Anterior cingulate cortex (tissue), 58 donors: ENCODE data around the gene STUB1.

Source experiments
- DNase-seq, 58 donors: peaks; one replicate each; lab custom pipeline; 2025; lab: John Stamatoyannopoulos, UW

Gene STUB1

DNA sequence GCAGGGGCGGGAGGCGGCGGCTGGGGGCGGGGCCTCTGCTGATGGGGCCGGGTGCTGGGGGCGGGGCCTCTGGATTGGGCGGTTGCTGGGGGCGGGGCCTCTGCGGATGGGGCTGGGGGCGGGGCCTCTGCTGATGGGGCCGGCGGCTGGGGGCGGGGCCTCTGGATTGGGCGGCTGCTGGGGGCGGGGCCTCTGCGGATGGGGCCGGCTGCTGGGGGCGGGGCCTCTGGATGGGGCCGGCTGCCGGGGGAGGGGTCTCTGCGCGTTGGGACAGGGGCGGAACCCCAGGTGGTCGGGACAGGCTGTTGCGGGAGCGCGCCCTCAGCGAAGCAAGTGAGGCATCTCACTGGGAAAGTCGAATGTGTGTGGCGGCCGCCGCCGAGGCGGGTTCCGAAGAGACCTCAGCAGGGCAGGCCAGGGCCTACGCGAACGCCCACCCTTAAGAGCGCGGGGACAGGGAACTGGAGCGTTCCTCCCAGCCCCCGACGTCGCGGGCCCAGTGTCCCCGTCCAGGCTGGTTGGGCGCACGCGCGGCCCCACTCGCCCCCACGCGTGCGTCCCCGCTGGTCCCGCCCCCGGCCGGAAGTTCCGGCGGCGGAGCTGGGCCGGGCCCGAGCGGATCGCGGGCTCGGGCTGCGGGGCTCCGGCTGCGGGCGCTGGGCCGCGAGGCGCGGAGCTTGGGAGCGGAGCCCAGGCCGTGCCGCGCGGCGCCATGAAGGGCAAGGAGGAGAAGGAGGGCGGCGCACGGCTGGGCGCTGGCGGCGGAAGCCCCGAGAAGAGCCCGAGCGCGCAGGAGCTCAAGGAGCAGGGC, at the start of gene STUB1:
Gene STUB1, plus strand, starts transcription at position 597 of the 811 bp plus-strand sequence. Its CDS starts 116 bp downstream, at position 713.
- peak in 56 of 58 donors; percentile 53 to 97 (median 86) for DNase-seq

GRCh38 chr16:630815-631405, 49.3 kb upstream of the STUB1 start, which contains the start of gene WFIKKN1:
WFIKKN1 (plus strand) TSS chr16:630985; CDS start chr16:631254, 269 bp downstream.
- peak in 1 of 58 donors; percentile 41 for DNase-seq

GRCh38 chr16:631808-632358, 48.3 kb upstream of the STUB1 start:
- no peak for DNase-seq

DNA sequence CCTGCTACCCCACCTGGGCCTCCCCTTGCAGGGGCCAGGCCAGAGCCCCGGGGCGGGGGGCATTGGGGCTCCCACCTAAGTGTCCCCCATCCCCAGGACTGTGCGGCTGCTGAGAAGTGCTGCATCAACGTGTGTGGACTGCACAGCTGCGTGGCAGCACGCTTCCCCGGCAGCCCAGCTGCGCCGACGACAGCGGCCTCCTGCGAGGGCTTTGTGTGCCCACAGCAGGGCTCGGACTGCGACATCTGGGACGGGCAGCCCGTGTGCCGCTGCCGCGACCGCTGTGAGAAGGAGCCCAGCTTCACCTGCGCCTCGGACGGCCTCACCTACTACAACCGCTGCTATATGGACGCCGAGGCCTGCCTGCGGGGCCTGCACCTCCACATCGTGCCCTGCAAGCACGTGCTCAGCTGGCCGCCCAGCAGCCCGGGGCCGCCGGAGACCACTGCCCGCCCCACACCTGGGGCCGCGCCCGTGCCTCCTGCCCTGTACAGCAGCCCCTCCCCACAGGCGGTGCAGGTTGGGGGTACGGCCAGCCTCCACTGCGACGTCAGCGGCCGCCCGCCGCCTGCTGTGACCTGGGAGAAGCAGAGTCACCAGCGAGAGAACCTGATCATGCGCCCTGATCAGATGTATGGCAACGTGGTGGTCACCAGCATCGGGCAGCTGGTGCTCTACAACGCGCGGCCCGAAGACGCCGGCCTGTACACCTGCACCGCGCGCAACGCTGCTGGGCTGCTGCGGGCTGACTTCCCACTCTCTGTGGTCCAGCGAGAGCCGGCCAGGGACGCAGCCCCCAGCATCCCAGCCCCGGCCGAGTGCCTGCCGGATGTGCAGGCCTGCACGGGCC, 47.5 kb upstream of the STUB1 start:
- DNase-seq, result no peak

- DNase-seq, result no peak
Observed at GRCh38 chr16:633336-634050, 46.7 kb upstream of the STUB1 start.

- DNase-seq, result no peak
Observed at GRCh38 chr16:634051-634670, 46.0 kb upstream of the STUB1 start.

GRCh38 chr16:634996-635395, 45.2 kb upstream of the STUB1 start:
- no peak for DNase-seq

- DNase-seq, result peak in 3 of 58 donors; percentile 11 to 29 (median 27)
Observed at GRCh38 chr16:635573-636205, 44.5 kb upstream of the STUB1 start.

- DNase-seq, result peak; percentile 66 to 99 (median 96)
Observed at GRCh38 chr16:636206-637080, 43.8 kb upstream of the STUB1 start, which contains the start of gene METTL26. METTL26 (minus strand) TSS chr16:636305; CDS start chr16:636290, 15 bp downstream.

DNA sequence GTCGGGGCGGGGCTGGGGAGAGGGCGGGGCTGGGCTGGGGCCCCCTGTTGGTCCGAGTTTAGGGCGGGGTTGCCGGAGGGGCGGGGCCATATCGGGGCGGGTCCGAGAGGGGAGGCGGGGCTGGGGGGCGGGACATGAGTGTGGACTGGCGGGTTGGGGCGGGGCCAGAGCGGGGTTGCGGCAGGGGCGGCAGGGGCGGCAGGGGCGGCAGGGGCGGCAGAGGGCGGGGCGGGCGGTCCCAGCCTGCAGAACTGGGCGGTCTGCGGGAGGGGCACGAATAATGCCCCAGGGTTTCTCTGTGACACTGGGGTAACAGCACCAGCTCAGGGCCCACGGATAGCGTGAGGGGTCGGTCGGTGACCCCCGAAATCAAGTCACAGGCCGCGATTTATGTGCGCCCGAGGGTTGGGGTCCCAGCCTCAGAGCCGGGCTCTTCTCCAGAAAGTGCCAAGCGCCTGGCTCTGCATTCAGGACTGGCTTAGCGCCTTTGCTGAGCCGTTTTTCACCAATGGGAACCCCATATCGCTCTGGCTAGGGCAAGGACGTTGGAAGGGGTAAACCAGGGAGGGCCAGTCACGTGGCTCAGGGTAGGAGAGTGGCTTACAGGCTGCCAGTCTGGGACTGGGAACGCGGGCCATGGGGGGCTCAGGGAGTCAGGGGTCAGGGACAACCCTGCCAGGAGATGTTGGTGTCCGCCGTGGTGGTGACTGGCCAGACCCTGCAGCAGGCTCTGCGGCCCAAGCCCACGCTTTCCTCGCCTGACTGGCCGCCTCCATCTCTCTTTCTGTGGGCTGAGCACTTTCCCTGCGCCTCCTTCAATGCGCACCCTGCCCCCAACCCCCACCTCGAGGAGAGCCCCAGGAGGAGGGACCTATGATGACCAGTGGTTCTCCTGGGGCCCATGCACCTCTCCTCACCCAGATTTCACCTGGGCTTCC, 42.9 kb upstream of the STUB1 start:
- DNase-seq, result peak in 49 of 58 donors; percentile 15 to 99 (median 95)

DNA sequence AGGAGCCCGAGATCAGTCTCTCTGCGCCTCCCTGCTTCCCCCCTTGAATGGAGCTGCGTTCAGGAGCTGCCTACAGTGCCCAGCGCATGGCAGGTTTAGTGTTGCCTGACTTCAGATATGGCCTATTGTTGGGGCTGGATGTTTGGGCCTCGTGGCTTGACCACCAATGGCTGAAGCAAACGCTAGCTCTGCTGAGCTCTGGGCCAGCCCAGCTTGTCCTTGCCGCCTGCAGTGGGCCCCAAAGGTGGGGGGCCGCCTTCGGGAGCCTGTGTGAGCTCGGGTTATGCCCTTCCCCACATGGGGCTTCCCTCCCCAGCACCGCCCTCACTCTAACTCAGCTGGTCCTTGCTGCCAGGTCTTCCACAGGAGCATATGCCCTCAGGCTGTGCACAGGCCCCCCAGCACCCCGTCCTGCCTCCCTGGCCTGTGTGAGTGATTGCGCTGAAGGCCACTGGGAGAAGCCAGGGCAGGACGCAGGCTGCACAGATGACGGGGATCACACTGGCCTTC, 42.1 kb upstream of the STUB1 start:
- no peak for DNase-seq

DNA sequence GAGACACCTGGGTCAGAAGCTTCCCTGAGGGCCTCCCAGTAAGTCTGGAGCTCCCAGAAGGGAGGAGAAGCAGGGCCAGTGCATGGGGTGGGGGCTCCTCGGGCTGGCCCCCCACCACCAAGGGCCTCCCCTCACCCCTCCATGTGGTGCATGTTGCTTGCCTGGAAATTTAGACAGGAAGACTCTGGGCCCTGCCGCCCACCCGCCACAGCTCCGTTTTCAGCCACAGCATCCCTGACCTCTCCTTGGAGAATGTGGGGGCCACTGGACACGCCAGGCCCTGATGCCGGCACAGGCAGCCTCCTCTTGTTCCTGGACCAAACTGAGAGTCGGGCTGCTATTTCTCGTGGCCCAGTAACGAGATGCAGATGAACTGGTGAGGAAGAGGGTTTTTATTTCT, 41.4 kb upstream of the STUB1 start:
- DNase-seq, result no peak

DNA sequence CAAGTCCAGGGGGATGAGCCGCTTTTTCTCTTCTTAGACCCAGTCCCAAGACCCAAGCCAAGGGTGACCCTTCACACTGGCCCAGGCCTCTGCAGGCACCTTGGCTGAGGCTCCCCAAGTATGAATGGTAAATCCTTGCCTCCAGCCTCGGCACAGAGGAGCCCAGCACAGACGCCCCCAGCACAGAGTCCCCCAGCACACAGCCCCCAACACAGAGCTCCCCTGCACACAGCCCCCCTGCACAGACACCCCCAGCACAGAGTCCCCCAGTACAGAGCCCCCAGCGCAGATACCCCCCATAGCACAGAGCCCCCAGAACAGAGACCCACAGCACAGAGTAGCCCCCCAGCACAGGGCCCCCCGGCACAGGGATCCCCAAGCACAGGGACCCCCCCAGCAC, 39.6 kb upstream of the STUB1 start:
- no peak for DNase-seq

DNA sequence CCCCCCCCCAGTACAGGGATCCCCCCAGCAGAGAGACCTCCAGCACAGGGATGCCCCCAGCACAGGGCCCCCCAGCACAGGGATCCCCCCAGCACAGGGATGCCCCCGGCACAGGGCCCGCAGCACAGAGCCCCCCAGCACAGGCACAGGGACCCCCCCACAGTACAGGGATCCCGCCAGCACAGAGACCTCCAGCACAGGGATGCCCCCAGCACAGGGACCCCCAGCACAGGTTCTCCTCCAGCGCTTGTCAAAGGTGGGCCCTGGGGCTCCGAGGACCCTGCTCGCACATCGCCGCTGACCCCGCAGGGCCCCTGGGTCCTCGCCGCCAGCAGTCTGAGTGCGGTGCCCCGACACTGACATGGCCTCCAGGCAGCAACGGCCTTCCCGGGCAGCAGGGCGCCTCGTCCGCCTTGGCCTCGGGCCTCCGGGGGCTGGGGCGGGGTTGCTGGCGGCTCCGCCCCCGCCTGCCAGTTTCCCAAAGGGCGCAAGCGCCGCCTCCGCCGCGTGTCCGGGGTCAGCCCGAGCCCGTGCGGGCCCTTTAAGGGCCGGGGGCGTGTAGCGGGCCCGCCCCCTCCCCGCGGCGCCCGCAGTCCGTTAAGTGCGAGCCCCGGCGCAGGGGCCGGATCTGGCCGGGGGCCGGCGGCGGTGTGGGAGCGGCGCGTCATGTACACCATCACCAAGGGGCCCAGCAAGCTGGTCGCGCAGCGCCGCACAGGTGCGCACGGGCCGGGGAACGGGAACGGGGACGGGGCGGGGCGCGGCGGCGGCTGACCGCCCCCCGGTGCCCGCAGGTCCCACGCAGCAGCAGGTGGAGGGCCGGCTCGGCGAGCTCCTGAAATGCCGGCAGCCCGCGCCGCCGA, 38.7 kb upstream of the STUB1 start, which contains the start of gene MCRIP2:
Gene MCRIP2, plus strand, starts transcription at position 503 of the 863 bp plus-strand sequence. Its CDS starts 164 bp downstream, at position 667.
- DNase-seq, result peak in 53 of 58 donors; percentile 33 to 84 (median 70)
